ENCODE data around the gene C15orf62.

Gene C15orf62

GRCh38 chr15:40793216-40793989 lies 23.6 kb downstream of the C15orf62 start:
- TF ChIP-seq CTCF (IDR thresholded peaks at IDR 0.05) (no peak), ZFX (IDR thresholded peaks at IDR 0.05; ENCODE audit: borderline replicate concordance) (no peak)
- peak overlapping the region; percentile 58 for H3K27ac ChIP-seq

GRCh38 chr15:40796041-40796440 lies 26.3 kb downstream of the C15orf62 start:
- TF ChIP-seq CTCF (IDR thresholded peaks at IDR 0.05) = no peak
- TF ChIP-seq ZFX (IDR thresholded peaks at IDR 0.05; ENCODE audit: borderline replicate concordance) = no peak
- H3K27ac ChIP-seq = no peak overlapping the region

GRCh38 chr15:40796512-40796911 lies 26.7 kb downstream of the C15orf62 start:
- no peak for TF ChIP-seq ZFX (IDR thresholded peaks at IDR 0.05; ENCODE audit: borderline replicate concordance)
- TF ChIP-seq CTCF (IDR thresholded peaks at IDR 0.05) = no peak
- no peak overlapping the region for H3K27ac ChIP-seq

- no peak for TF ChIP-seq ZFX (IDR thresholded peaks at IDR 0.05; ENCODE audit: borderline replicate concordance)
- H3K27ac ChIP-seq = no peak overlapping the region
Measured at GRCh38 chr15:40799523-40799922, 29.7 kb downstream of the C15orf62 start.

GRCh38 chr15:40803076-40803475 lies 33.3 kb downstream of the C15orf62 start:
- TF ChIP-seq ZFX (IDR thresholded peaks at IDR 0.05; ENCODE audit: borderline replicate concordance) (no peak), CTCF (IDR thresholded peaks at IDR 0.05) (no peak)
- peak overlapping the region; percentile 27; the same call in 1 of the 2 replicates for H3K27ac ChIP-seq

GRCh38 chr15:40803688-40804087 lies 33.9 kb downstream of the C15orf62 start:
- TF ChIP-seq CTCF (IDR thresholded peaks at IDR 0.05) = peak; percentile 13
- TF ChIP-seq ZFX (IDR thresholded peaks at IDR 0.05; ENCODE audit: borderline replicate concordance) = no peak
- H3K27ac ChIP-seq = peak overlapping the region; percentile 27; the same call in 1 of the 2 replicates

GRCh38 chr15:40806672-40807027 lies 36.9 kb downstream of the C15orf62 start:
- peak overlapping the region; percentile 77 for H3K27ac ChIP-seq
- TF ChIP-seq CTCF (IDR thresholded peaks at IDR 0.05) (no peak), ZFX (IDR thresholded peaks at IDR 0.05; ENCODE audit: borderline replicate concordance) (no peak)
